Left lobe of liver (tissue), 2 donors: ENCODE results near the gene CYP11A1. TPM values are rescaled to one million over a fixed set of nuclear protein-coding genes. Genes with fewer than 3 reads are reported as not detected.
"Not testable (repeated sequence)": the region's sequence is repeated elsewhere in the genome, so short reads cannot be mapped to it uniquely, and the experiment has no call there.

ENCODE experiments used
- ATAC-seq: fragments of 200-7000 bp; cut with Tn5 transposase; one replicate; pipeline ENCODE4 v1.9.1; 2020; ENCODE audit warnings: mild to moderate bottlenecking, moderate library complexity
- DNase-seq: peaks from one replicate; pipeline ENCODE4 v3.0.0-alpha.2; 2020; ENCODE audit warnings: low spot score
- total RNA-seq: library from RNA; stranded (reverse); gene quantifications from one replicate; pipeline ENCODE4 v1.2.1, GENCODE V29; 2021
- donor health status: DM: no; HTN: no; CAD: no; lungs with moderate emphysema.
- donor health status: DM: no; HTN: yes; CAD: no.

CYP11A1 gene
- total RNA-seq, 1 donor from 2014 or later = 3.0 TPM

DNA sequence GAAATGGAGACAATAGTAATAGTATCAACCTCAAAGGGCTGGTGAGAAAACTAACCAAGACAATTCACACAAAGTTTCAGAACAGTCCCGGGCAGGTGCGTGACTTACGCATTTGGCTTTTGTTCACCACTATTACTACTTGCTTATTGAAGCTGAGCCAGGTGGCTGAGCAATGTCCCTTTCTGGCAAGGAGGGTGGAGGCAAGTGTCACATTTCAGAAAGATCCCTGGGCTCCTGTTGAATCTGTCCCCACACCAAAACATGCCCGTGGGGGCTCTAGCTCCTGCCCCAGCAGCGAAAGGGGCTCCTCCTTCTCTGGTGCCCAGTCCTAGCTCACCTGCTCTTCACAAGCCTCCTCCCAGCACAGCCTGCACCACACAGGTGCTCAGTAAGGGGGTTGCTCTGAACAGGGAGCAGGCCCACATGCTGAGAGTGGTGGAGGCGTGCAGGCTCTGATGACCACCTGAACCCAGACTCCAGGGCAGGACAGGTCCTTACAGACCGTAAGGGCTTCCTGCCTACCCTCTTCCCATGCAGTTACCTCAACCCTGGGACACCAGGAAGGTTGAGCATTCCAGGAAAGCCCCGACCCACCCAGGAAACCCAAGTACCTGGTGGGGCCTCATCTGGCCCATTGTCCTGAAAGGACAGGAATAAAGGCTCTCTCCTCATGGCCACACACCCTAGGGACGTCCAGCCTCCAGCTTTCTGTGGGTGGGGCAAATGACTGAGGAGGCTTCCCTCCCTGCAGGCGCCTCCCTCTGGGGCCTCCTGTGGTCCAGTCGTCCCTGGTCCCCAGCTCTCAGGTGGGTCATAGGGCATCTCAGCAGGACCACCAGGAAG, 33.7 kb upstream of the CYP11A1 start:
- no peak for DNase-seq
- no peak for ATAC-seq

DNA sequence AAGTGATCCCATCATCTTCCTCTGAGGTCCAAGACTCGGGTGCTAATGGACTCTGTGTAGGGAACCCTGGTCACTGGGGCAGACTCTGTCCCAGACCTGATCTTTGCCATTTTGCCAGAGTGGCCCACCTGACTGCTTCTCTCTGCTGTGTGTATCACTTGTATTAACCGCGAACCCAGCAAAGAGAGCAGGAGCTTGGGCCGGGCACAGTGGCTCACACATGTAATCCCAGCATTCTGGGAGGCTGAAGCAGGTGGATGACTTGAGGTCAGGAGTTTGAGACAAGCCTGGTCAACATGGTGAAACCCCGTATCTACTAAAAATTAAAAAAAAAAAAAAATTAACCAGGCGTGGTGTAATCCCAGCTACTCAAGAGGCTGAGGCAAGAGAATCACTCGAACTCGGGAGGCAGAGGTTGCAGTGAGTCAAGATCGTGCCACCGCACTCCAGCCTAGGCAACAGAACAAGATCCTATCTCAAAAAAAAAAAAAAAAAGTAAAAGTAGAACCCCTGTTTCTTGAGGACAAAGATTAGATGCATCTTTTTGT, 32.9 kb upstream of the CYP11A1 start:
- no peak for ATAC-seq
- no peak for DNase-seq

DNA sequence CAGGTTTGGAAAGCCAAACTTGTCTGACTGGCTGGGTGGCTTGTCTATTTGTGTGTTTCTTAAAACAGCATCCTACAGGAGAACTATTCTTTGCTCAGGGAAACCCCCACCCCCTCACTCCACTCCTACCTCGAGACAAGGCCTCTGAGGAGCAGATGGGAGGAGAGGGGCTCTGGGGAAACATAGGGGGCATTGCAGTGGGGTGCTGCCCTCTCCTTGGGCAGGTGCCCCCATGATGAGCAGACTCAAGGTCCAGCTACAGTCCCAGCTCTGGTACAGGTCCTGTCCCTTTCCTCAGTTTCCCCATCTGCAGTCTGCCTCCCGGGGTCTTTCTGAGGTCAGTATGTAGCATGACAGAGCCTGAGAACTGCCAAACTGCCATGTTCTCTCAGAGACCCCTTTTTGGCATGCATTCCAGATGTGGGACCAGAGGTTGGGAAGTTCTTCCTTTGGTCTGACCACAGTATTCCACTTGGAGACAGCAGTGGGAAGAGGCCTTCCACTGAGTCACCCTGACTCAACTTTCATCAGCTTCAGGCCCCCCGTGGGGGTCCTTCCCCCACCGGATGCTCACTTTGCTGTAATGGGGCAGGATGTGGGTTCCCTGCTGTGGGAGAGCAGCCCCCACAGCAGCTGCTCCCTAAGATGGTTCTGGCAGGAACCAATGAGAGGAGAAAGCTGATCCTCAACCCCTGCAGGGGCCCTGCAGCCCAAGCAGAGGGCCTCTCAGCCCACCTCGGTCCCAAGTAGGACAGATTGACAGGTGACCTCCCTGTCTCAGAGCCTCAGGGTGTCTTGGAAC, 32.3 kb upstream of the CYP11A1 start:
- DNase-seq (no peak), ATAC-seq (no peak)

DNA sequence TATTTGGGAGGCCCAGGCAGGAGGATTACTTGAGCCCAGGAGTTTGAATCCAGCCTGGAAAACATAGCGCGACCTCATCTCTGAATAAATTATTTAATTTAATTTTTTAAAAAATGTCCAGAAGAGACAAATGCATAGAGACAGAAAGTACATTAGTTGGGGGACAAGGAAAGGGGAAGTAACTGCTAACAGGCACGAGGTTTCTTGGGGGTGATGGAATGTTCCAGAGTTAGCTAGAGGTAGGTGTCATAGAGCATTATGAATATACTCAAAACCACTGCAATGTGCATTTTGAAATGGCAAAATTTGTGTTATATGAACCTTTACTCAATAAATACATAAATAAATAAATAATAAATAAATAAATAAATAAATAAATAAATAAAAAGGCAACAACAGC, 31.7 kb upstream of the CYP11A1 start:
- no peak for ATAC-seq
- no peak for DNase-seq

DNA sequence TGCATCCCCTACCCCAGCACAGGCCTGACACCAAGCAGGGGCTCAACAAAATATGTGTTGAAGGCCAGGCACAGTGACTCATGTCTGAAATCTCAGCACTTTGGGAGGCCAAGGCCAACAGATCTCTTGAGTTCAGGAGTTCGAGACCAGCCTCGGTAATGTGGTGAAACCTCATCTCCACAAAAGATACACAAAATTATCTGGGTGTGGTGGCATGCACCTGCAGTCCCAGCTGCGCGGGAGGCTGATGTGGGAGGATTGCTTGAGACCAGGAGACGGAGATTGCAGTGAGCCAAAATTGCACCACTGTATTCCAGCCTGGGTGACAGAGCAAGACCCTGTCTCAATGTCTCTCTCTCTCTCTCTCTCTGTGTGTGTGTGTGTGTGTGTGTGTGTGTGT, 30.7 kb upstream of the CYP11A1 start:
- ATAC-seq (no peak), DNase-seq (no peak)

DNA sequence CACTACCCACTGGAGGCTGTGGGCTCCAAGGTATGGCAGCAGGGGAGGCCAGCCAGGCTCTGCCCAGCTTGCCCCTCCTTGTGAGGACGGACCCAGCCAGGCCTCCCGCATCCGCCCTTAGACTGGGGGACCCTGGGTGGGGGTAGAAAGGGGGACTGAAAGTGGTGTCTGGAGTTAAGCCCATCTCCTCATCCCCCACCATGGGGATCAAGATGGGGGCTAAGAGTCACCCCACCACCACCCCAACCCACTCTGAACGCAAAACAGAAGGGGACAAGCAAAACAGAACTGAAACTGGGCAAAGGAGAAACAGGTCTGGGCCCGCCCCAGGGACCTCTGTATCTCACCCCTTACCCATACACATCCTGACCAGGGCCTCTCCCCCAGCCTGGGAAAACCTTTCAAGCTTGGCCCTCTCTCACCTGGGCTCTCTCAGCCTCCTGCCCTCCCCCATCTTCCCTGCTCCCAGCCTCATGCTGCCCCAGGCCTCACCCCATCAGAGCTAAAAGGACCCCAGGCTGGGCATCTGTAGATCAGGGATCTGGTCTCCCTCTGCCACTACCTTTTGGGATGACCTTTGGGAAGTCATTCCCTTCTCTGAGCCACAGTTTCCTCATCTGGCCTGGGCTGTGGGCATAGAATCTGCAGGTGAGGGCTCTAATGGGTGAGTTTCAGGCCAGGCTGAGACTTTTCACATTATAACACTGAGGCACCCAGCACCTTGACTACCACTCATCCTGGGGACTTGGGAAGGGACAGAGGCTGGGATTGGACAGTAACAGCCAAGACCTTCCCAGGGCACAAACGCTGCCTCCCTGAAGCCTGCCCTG, 30.0 kb upstream of the CYP11A1 start:
- ATAC-seq = no peak
- no peak for DNase-seq

DNA sequence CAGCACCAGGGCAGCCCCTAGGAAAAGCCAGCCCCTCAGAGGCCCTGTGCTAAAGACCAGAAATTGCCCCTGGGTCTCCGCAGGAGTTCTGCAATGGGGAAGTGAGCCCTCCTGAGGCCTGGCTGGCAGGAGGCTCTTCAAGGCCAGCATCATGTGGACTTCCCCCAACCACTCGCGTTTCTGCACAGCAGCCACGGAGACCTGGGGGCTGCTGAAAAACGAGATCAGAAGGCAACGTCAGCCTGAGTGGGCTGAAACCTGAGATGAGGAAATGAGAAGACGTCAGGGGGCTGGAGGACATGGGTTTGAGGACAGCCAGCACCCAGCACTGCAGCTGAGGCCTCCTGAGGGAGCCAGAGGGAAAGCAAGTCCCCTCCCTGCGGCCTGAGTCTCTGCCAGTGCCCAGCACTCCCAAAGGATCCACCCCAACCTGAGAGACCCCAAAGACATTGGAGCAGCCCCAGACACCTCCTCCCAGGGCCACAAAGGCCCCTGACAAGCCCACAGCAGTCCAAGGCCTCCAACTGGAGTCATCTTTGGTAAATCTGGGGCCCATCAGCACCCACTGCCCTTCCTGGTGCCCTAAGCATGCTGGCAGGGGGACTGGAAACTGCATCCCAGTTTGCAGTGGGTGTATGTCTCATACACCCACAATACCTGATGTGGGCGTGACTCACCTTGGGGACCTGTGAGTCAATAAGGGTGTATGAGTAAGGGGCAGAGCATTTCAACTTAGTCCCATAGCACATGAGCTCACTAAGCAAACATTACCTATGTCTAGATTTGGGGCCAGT, 29.2 kb upstream of the CYP11A1 start:
- DNase-seq (no peak), ATAC-seq (no peak)

DNA sequence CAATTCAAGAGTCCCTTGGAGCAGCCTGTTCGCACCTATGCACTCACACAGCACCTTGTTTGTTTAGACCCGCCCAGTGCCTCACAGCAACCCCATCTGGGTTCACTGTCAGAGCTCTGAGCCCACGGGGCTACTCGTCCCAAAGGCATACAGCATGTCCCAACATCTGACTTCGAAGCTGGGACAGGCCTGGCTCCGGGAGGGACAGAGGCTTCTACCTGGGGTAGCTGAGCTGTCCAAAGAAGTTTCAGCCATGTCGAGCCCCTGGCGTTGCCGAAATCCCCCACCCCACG, 28.6 kb upstream of the CYP11A1 start:
- DNase-seq (no peak), ATAC-seq (no peak)

DNA sequence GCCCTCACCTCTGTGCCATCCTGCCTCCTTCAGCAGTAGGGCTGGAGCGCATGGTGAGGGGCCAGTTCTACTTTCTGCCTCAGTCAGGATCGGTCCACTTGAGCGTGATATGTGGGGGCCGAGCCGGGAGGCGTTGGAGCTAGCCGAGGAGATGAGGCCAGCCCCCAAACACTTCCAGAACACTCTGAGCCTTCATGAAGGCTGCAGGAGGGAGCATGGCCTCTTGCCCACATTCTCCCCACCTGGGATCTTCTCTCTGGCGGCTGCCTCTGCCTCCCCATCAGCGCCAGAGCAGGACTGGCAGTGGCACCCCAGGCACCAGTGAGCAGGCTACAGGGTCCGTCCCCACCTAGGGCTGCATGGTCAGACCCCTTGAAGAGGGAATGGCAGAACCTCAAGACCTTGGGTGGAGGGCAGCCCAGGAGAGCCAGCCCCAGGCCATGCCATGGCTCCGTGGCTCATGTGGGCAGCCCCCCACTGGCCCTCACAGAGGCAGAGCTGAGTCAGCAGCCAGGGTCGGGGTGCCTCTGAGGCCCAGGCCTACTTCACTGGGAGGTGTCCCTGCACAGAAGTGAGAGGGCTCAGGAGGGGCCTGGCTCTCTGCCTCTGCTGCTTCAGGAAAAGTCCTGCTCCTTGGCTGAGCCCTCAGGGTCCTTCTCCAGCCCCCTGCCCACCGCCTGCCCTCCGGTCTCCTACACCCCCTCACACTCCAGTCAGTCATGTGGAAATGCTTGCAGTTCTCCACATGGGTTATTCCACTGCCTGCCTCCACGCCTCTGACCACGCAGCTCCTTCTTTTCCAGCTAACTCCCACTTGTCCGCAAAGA, 28.1 kb upstream of the CYP11A1 start:
- ATAC-seq = no peak
- DNase-seq = no peak

DNA sequence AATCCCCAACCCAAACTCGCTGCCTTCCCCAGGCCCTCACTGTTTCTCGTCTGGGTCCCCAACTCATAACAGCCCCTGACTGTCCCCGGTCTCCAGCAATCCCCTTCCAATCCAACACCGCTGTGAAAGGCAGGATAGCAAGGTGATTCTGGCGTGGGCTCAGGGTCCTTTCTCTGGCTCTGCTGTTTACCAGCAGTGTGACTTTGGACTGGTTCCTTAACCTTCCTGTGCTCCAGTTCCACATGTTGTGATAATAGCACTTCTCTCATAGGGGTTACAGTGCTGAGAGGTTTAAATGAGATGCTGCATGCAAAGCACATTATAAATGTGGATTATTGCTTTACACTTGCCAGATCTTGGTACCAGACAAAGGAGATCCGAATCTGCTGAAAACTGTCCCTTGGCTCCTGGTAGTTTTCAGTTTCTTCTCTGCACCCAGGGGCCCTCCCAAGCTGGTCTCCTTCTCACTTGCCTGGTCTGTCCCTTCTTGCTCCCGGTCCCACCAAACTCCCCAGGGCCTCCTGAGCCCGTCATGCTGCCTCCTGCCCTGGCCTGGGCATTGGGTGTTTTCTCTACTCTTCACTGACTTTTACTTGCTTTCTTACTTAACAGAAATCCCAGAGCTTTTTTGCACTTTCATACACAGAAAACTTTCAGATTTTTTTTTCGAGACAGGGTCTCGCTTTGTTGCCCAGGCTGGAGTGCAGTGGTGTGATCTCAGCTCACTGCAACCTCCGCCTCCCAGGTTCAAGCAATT, 26.8 kb upstream of the CYP11A1 start:
- DNase-seq (no peak), ATAC-seq (no peak)

DNA sequence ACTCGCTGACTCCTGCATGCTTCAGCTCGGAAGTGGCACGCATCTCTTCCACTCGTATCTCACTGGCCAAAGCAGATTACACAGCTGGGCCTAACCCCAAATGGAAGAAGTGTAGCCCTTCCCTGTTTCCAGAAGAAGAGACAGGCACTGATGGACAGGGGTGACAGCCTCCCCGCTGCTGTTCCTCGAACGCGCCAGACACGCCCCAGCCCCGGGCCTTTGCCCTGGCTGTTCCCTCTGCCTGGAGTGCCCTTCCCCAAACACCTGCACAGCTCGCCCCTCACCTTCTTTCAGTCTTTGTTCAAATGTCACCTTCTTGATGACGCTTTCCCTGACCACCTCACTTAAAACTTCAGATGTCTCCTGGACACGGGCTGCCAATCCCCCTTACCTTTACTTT, 26.0 kb upstream of the CYP11A1 start:
- ATAC-seq = no peak
- DNase-seq = no peak

DNA sequence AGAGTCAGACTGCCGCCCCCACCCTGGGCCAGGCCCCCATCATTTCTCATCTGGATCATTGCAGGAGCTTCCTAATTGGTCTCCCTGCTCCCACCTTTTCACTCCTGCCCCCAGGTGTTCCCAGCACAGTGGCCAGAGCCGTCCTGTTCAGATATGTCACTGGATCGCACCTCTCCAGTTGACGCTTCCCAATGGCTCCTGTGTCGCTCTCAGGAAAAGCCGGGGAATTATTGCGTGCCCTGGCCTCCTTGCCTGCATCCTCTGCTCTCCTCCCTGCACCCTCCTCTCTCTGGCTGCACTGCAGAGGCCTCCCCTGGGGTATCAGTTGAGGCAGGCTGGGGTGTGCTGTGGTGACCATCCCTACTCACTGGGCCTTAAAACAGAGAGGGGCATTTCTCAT, 25.5 kb upstream of the CYP11A1 start:
- no peak for DNase-seq
- no peak for ATAC-seq

DNA sequence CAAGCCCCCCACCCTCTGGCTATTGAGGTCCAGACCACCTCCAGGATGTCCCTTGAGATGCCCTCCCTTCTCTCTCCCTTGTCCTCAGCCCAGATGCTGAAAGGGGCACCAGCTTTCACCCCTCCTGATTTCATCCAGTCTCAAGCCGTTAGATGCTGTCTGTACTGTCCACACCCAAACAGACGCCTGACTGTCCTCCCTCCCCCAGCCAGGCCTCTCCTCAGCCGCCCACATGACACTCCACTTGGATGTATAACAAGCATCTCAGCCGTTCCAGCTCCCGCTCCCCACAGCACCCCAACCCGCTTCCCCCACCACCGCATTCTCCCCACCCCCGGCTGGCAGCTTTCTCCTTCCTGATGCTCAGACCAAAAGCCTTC, 25.0 kb upstream of the CYP11A1 start:
- DNase-seq (no peak), ATAC-seq (no peak)

DNA sequence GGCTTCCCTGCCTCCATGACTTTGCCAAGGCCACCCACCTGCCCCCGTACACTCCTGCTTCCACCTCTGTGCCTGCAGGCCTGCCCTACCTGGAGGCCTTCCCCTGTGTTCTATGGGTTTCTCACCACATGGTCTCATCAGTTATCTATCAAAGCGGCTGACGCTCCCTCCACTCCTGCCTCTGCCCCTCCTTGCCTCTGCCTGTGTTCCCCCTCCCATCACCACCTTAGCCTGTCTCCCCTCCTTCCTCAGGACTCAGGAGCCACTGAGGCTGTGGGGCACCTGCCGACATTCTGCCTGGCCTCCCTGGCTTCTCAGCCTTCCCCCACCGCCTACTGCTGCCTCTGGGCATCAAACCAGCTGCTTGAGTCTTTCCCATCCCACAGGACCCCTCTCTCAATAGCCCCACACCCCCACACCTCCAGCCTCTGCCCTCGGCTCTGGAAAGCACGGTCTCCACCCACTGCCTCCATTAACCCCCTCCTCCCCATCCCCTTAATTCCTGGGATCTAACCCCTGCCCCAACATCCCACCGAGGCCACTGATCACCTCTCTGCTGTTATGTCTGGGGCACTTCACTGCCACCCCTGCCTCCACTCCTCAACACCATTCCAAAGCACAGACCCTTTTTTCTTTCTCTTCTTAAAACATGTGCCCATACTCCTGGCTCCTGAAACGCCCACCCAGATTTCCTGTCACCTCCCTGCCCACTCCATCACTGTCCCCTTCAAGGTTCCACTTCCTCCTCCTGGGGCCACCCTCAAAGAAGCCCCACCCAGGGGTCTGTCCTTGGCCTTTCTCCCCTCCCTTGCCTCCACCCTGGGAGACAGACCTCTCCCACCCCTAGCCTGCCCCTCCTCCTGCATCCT, 24.4 kb upstream of the CYP11A1 start:
- no peak for ATAC-seq
- no peak for DNase-seq

DNA sequence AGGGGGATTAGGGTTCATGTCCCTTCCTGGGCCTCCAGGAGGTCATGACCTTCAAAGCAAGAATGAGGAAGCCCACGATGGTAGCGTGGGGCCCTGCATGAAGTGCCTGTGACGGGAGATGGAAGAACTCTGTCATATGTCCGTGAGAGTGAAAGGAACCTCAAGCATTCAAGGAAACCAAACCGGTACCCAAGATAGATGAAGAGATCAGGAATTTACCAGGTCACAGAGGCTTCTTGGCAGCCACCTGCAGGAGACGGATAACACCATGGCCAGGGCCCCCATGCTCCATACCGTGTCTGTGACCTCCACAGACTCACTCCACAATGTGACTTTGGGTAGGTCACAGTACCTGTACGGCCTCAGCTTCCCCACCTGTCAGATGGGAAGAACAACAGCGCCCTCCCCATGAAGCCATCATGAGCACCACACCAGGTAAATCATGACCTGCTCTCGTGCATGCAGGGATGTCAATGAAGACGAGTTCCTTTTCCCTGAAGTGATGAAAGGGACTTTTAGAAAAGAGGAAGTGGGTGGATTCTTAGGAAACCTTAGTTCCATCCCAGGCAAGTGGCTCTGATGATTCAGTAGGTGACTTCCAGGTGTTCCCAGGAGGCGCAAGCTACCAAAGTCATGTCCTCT, 23.3 kb upstream of the CYP11A1 start:
- ATAC-seq = no peak
- DNase-seq = no peak

DNA sequence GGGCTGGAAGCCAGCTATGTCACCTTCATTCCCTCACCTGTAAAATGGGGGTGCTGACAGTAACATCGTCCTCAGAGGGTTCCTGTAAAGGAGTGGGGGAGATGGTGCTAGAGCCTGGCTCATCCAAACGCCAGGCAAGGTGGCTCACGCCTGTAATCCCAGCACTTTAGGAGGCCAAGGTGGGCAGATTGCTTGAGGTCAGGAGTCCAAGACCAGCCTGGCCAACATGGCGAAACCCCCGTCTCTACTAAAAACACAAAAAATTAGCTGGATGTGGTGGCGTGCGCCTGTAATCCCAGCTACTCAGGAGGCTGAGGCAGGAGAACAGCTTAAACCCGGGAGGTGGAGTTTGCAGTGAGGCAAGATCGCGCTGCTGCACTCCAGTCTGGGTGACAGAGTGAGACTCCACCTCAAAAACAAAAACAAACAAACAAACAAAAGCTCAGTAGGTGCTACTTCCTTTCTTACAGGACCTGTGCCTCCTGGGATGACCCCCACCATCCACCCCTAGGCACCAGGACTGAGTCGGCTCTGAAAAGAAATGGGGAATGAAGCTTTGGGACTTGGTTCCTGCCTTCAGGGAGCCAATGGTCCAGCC, 22.7 kb upstream of the CYP11A1 start:
- ATAC-seq, DNase-seq: not testable (repeated sequence)
